B cell (primary cell): Measurements from ENCODE around the gene SLC35B2. TPM values are rescaled to one million over a fixed set of nuclear protein-coding genes. Genes with fewer than 3 reads are reported as not detected.

Experiments used
- ATAC-seq: fragments of 200-7000 bp; cut with Tn5 transposase; one replicate; pipeline ENCODE4 v1.10.0; 2021; ENCODE audit warnings: low read depth, mild to moderate bottlenecking, moderate number of reproducible peaks, moderate library complexity
- CTCF ChIA-PET: fragments of 350-600 bp; sonication (Branson Sonifier 250); formaldehyde crosslinking; loops from one replicate; lab custom pipeline; 2021; ENCODE audit warnings: antibody characterized with exemption, inconsistent platforms; lab: Charles Lee
- POLR2A ChIA-PET: fragments of 350-600 bp; sonication (Branson Sonifier 250); formaldehyde crosslinking; loops from one replicate; lab custom pipeline; 2021; ENCODE audit warnings: antibody characterized with exemption; lab: Charles Lee
- DNase-seq: peaks from one replicate; pipeline ENCODE4 v3.0.0; 2013
- H2AFZ ChIP-seq: 2 replicates; pipeline ENCODE4 v1.6.1; 2012; ENCODE audit warnings: mild to moderate bottlenecking, low read depth, low read length; ENCODE audit not compliant: insufficient read depth, poor library complexity, severe bottlenecking
- H3K27ac ChIP-seq, 2 donors: 1 replicate in 1 of 2; 2 replicates in 1 of 2; pipeline ENCODE4 v1.5.1; 2012 to 2013; ENCODE audit warnings: low read length in 2 of 2, mild to moderate bottlenecking in 2 of 2, moderate library complexity in 1 of 2
- H3K27me3 ChIP-seq, 4 experiments: fragments of 200-600 bp in 1 of 4; sonication (generic) in 1 of 4; replicated peaks in 1 of 4; 1 replicate in 2 of 4; 2 replicates in 2 of 4; pipeline versions ENCODE4 v1.6.1 to v1.7.0; 2013 to 2016; ENCODE audit warnings: low read length in 3 of 4, mild to moderate bottlenecking in 2 of 4, mixed read lengths in 1 of 4, moderate library complexity in 1 of 4; ENCODE audit not compliant: insufficient read depth in 4 of 4, control insufficient read depth in 3 of 4; ENCODE audit errors: control extremely low read depth in 1 of 4
- H3K36me3 ChIP-seq, 2 experiments: replicated peaks in 1 of 2; 1 replicate in 1 of 2; 2 replicates in 1 of 2; pipeline versions ENCODE4 v1.6.1 to v1.7.1; 2013; ENCODE audit warnings: low read length in 1 of 2; ENCODE audit not compliant: insufficient read depth in 2 of 2, control insufficient read depth in 1 of 2; ENCODE audit errors: control extremely low read depth in 1 of 2, extremely low read depth in 1 of 2
- H3K4me1 ChIP-seq, 2 donors: fragments of 200-600 bp in 1 of 2; sonication (generic) in 1 of 2; 1 replicate in 1 of 2; 2 replicates in 1 of 2; pipeline versions ENCODE4 v1.5.1 to v1.6.1; 2013 to 2017; ENCODE audit warnings: low read length in 2 of 2; ENCODE audit not compliant: control insufficient read depth in 2 of 2, insufficient read depth in 2 of 2
- H3K4me2 ChIP-seq: replicated peaks from 2 replicates; pipeline ENCODE3; 2012; ENCODE audit warnings: mild to moderate bottlenecking, low read depth, low read length; ENCODE audit not compliant: poor library complexity, severe bottlenecking
- H3K4me3 ChIP-seq, 5 experiments: fragments of 200-600 bp in 1 of 5; sonication (generic) in 1 of 5; 1 replicate in 3 of 5; 2 replicates in 2 of 5; pipeline versions ENCODE4 v1.5.1 to v1.7.0; 2011 to 2016; ENCODE audit warnings: low read length in 4 of 5, mild to moderate bottlenecking in 4 of 5, low read depth in 2 of 5, control low read depth in 1 of 5, moderate library complexity in 1 of 5; ENCODE audit not compliant: insufficient read depth in 1 of 5; ENCODE audit errors: control extremely low read depth in 1 of 5, extremely low read depth in 1 of 5
- H3K79me2 ChIP-seq: fragments of 200-600 bp; sonication (generic); one replicate; pipeline ENCODE4 v1.6.0; 2016; ENCODE audit warnings: low read length; ENCODE audit not compliant: control insufficient read depth, insufficient read depth
- H3K9ac ChIP-seq: fragments of 200-600 bp; sonication (generic); 2 replicates; pipeline ENCODE4 v1.6.1; 2017; ENCODE audit warnings: mild to moderate bottlenecking, low read length, moderate library complexity
- H3K9me3 ChIP-seq, 3 donors: one replicate each; pipeline versions ENCODE4 v1.6.1 to v1.7.1; 2013; ENCODE audit warnings: low read length in 2 of 3; ENCODE audit not compliant: control insufficient read depth in 2 of 3, insufficient read depth in 1 of 3; ENCODE audit errors: control extremely low read depth in 1 of 3
- H4K20me1 ChIP-seq: 2 replicates; pipeline ENCODE4 v1.6.0; 2012; ENCODE audit warnings: mild to moderate bottlenecking, low read length; ENCODE audit not compliant: insufficient read depth, control insufficient read depth, poor library complexity, severe bottlenecking
- H3K27ac Mint-ChIP-seq: one replicate; pipeline ENCODE4 v1.8.0; 2021; ENCODE audit warnings: mixed read lengths
- H3K27me3 Mint-ChIP-seq: one replicate; pipeline ENCODE4 v1.8.0; 2021; ENCODE audit warnings: mixed read lengths
- H3K4me1 Mint-ChIP-seq: one replicate; pipeline ENCODE4 v1.8.0; 2021; ENCODE audit warnings: mixed read lengths
- H3K4me3 Mint-ChIP-seq: one replicate; pipeline ENCODE4 v1.8.0; 2021; ENCODE audit warnings: mixed read lengths
- H3K9me3 Mint-ChIP-seq: one replicate; pipeline ENCODE4 v1.8.0; 2022; ENCODE audit warnings: mixed read lengths; ENCODE audit not compliant: insufficient read depth
- EZH2 ChIP-seq: IDR thresholded peaks from 2 replicates; pipeline ENCODE4 v1.6.1; 2012; ENCODE audit warnings: borderline replicate concordance, low read depth, mild to moderate bottlenecking, moderate library complexity, low read length; ENCODE audit not compliant: insufficient read depth, poor library complexity, severe bottlenecking
- WGBS: methylation state at CpG from one replicate; pipeline ENCODE4 v1.1.5; 2013; ENCODE audit warnings: missing lambda C conversion rate; ENCODE audit not compliant: insufficient coverage; 5-methylcytosine and 5-hydroxymethylcytosine counted together
- intact Hi-C: fragments of 100-400 bp; cut with micrococcal nuclease; formaldehyde crosslinking; loops from one replicate; pipeline ENCODE4 v1.10.0; 2022
- polyA plus RNA-seq: library from polyadenylated mRNA; depleted of rRNA; stranded (reverse); fragments of >200 nt; gene quantifications from 2 replicates; pipeline ENCODE4 v1.2.3, GENCODE V29; 2012
- total RNA-seq, 2 donors: library from RNA; stranded (reverse); fragments of 120-200 nt in 1 of 2; gene quantifications; 1 replicate in 1 of 2; 2 replicates in 1 of 2; pipeline versions ENCODE4 v1.2.3 to v1.2.4, GENCODE V29; 2013 to 2022
- TF ChIP-seq, protein P1 (sequence below): fragments of 200-600 bp; IDR thresholded peaks from one replicate; pipeline ENCODE4 v1.8.0; 2022; ENCODE audit warnings: antibody characterized with exemption, mild to moderate bottlenecking

Gene SLC35B2
- total and polyA plus RNA-seq, 2 donors (not counting 1 experiment from before 2014, with no cell fraction given) = 30.0 to 35.2 TPM

DNA sequence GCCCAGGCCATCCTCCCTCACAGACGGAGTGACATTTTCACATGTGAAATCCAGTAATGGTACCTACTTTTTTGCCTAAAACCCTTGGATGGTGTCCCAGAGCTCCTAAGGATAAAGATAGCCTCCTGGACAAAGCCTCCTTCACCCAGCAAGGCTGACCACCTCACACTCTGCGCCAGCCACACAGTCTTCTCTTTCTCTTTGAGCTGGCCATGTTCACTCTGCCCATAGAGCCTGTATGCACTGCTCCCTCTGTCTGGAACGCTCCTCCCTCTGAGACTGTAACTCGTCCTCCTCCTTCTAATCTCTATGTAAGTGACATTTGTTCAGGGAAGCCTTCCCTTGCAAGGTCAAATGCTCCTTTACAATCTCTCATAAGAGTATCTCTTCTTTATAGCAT, 27.5 kb upstream of the SLC35B2 start:
- Mint-ChIP-seq H3K27ac (no peak overlapping the region), H3K4me3 (no peak overlapping the region), H3K4me1 (no peaks in the 10 kb centered on the region), H3K9me3 (no peaks in the 10 kb centered on the region), H3K27me3 (peaks cover 63% of the 10 kb centered on the region)
- Histone ChIP-seq H3K79me2 (no peaks in the 10 kb centered on the region), H3K9ac (no peak overlapping the region), H4K20me1 (no peaks in the 10 kb centered on the region), H3K36me3 (no peaks in the 10 kb centered on the region), H3K9me3 (no peaks in the 10 kb centered on the region), H3K4me1 (no peaks in the 10 kb centered on the region), H3K4me3 (no peak overlapping the region), H3K27ac (no peak overlapping the region), H3K4me2 (no peak overlapping the region), H2AFZ (no peak overlapping the region), H3K27me3 (peaks cover 0 to 20% (median 6%) of the 10 kb centered on the region in 4 experiments)
- intact Hi-C loops = no loop called here
- TF ChIP-seq, protein P1, sequence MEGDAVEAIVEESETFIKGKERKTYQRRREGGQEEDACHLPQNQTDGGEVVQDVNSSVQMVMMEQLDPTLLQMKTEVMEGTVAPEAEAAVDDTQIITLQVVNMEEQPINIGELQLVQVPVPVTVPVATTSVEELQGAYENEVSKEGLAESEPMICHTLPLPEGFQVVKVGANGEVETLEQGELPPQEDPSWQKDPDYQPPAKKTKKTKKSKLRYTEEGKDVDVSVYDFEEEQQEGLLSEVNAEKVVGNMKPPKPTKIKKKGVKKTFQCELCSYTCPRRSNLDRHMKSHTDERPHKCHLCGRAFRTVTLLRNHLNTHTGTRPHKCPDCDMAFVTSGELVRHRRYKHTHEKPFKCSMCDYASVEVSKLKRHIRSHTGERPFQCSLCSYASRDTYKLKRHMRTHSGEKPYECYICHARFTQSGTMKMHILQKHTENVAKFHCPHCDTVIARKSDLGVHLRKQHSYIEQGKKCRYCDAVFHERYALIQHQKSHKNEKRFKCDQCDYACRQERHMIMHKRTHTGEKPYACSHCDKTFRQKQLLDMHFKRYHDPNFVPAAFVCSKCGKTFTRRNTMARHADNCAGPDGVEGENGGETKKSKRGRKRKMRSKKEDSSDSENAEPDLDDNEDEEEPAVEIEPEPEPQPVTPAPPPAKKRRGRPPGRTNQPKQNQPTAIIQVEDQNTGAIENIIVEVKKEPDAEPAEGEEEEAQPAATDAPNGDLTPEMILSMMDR = no peak
- no peak for TF ChIP-seq EZH2
- no peak for DNase-seq
- POLR2A ChIA-PET = no interaction called here
- CTCF ChIA-PET = no interaction called here
- 73% methylated on average over 3 of the region's 4 CpGs for WGBS
- ATAC-seq = no peak

DNA sequence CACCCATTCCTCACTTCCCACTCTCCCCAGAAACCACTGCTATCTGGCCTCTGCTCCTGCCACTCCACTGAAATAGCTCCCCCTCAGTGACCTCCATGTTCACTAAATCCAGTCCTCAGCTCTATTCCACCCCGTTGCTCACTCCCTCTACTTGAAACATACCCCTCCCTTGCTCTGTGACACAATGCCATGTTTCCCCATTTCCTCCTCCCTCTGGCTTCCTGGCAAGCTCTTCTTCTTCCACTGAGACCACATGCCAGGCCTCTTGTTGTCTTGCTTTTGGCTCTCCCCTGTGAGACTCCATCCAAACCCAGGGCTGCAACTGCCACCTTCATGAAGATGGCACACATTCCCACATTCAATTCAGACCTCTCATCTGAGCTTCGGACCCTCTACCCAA, 26.8 kb upstream of the SLC35B2 start:
- H3K27me3 Mint-ChIP-seq = peaks cover 64% of the 10 kb centered on the region

More for the DNA sequence above, 26.8 kb upstream of the SLC35B2 start:
- no peaks in the 10 kb centered on the region for H3K9me3 ChIP-seq
- no peak overlapping the region for H2AFZ ChIP-seq
- ChIA-PET POLR2A (interaction anchor here (0.6 kb wide), 1 partner anchor 9 kb away, joined by 4 read pairs; no protein-coding TSS in a partner anchor), CTCF (interaction anchor here (1.1 to 1.3 kb wide), 2 partner anchors 16 to 29 kb away, joined by 3 read pairs; partner anchors contain the start of gene AARS2)
- no peak for DNase-seq
- H3K27ac ChIP-seq = no peak overlapping the region
- H3K4me3 Mint-ChIP-seq = no peak overlapping the region
- no peaks in the 10 kb centered on the region for H3K79me2 ChIP-seq
- no peak overlapping the region for H3K4me2 ChIP-seq
- H3K27ac Mint-ChIP-seq = no peak overlapping the region
- no peaks in the 10 kb centered on the region for H3K4me1 ChIP-seq
- H3K36me3 ChIP-seq = no peaks in the 10 kb centered on the region
- H3K4me3 ChIP-seq = no peak overlapping the region
- H3K4me1 Mint-ChIP-seq = no peaks in the 10 kb centered on the region
- TF ChIP-seq, protein P1 = no peak
- no peak for TF ChIP-seq EZH2
- H3K9me3 Mint-ChIP-seq = no peaks in the 10 kb centered on the region
- H3K9ac ChIP-seq = no peak overlapping the region
- no peak for ATAC-seq
- WGBS = 58% methylated on average over 2 of the region's 2 CpGs
- intact Hi-C loops = no loop called here
- H4K20me1 ChIP-seq = no peaks in the 10 kb centered on the region
- H3K27me3 ChIP-seq = peaks cover 0 to 22% (median 4%) of the 10 kb centered on the region in 4 experiments
